HEK293 (cell line): Measurements from ENCODE around the gene DBN1.

Experiments used
- CTCF ChIA-PET: fragments of 350-600 bp; formaldehyde crosslinking; extraction: SDS; loops from one replicate; lab custom pipeline; 2021; ENCODE audit warnings: antibody characterized with exemption; lab: Yijun Ruan, JAX
- POLR2A ChIA-PET: fragments of 300-600 bp; formaldehyde crosslinking; extraction: SDS; loops from one replicate; lab custom pipeline; 2020; ENCODE audit warnings: antibody characterized with exemption, inconsistent platforms; lab: Yijun Ruan, JAX
- H3K27ac ChIP-seq: fragments of 200-500 bp; sonication (Bioruptor generic); 2 replicates; pipeline ENCODE4 v1.5.1; 2014; ENCODE audit warnings: low read depth, low read length, control low read depth, inconsistent platforms; ENCODE audit errors: extremely low read depth
- H3K36me3 ChIP-seq, 2 experiments: fragments of 200-500 bp in 1 of 2; sonication (Bioruptor generic) in 1 of 2; 1 replicate in 1 of 2; 2 replicates in 1 of 2; pipeline ENCODE4 v1.5.1; 2014 to 2017; ENCODE audit warnings: inconsistent platforms in 2 of 2, low read length in 2 of 2; ENCODE audit not compliant: control insufficient read depth in 2 of 2, insufficient read depth in 1 of 2
- H3K4me1 ChIP-seq: fragments of 200-500 bp; sonication (Bioruptor generic); 2 replicates; pipeline ENCODE4 v1.5.1; 2014; ENCODE audit warnings: mild to moderate bottlenecking, low read length, inconsistent platforms; ENCODE audit not compliant: control insufficient read depth, insufficient read depth
- H3K4me3 ChIP-seq: 2 replicates; pipeline ENCODE4 v1.5.1; 2011; ENCODE audit warnings: low read depth, mild to moderate bottlenecking, control low read depth, low read length, moderate library complexity
- H3K9me3 ChIP-seq: fragments of 200-500 bp; sonication (Bioruptor generic); 2 replicates; pipeline ENCODE4 v1.5.1; 2014; ENCODE audit warnings: low read depth, low read length, inconsistent platforms; ENCODE audit not compliant: control insufficient read depth, insufficient read depth
- CTCF ChIP-seq: fragments of 450-650 bp; formaldehyde crosslinking; IDR thresholded peaks from 2 replicates; pipeline ENCODE4 v1.5.1; 2016; ENCODE audit warnings: missing biosample characterization, missing genetic modification characterization
- GLIS1 ChIP-seq: fragments of 450-650 bp; formaldehyde crosslinking; IDR thresholded peaks from 2 replicates; pipeline ENCODE4 v1.5.1; 2016; ENCODE audit warnings: missing biosample characterization, missing genetic modification characterization
- GLIS2 ChIP-seq: fragments of 450-650 bp; formaldehyde crosslinking; IDR thresholded peaks from 2 replicates; pipeline ENCODE4 v1.5.1; 2016; ENCODE audit warnings: missing biosample characterization, missing genetic modification characterization
- HOXA7 ChIP-seq: sonication (generic); formaldehyde crosslinking; IDR thresholded peaks from 2 replicates; pipeline ENCODE4 v1.8.1; 2022; ENCODE audit warnings: missing genetic modification reagents, borderline replicate concordance
- KLF7 ChIP-seq: fragments of 450-650 bp; formaldehyde crosslinking; IDR thresholded peaks from 2 replicates; pipeline ENCODE4 v1.5.1; 2016; ENCODE audit warnings: missing biosample characterization, missing genetic modification characterization, borderline replicate concordance
- SALL2 ChIP-seq: fragments of 450-650 bp; formaldehyde crosslinking; IDR thresholded peaks from 2 replicates; pipeline ENCODE4 v1.5.0; 2017; ENCODE audit warnings: missing biosample characterization, mild to moderate bottlenecking, missing genetic modification characterization, borderline replicate concordance
- YY2 ChIP-seq: fragments of 450-650 bp; formaldehyde crosslinking; IDR thresholded peaks from 2 replicates; pipeline ENCODE4 v1.5.1; 2016; ENCODE audit warnings: missing biosample characterization, missing genetic modification characterization
- ZNF248 ChIP-seq: fragments of 450-650 bp; formaldehyde crosslinking; IDR thresholded peaks from 2 replicates; pipeline ENCODE4 v1.5.1; 2017; ENCODE audit warnings: missing biosample characterization, missing genetic modification characterization
- ZNF518A ChIP-seq: fragments of 450-650 bp; formaldehyde crosslinking; conservative IDR thresholded peaks from 2 replicates; pipeline ENCODE4 v1.5.1; 2016; ENCODE audit warnings: low read depth, missing biosample characterization, missing genetic modification characterization
- ZNF555 ChIP-seq: fragments of 450-650 bp; formaldehyde crosslinking; conservative IDR thresholded peaks from 2 replicates; pipeline ENCODE4 v1.5.1; 2017; ENCODE audit warnings: missing biosample characterization, mild to moderate bottlenecking, missing genetic modification characterization, inconsistent platforms
- ZNF558 ChIP-seq: fragments of 450-650 bp; formaldehyde crosslinking; IDR thresholded peaks from 2 replicates; pipeline ENCODE4 v1.5.1; 2016; ENCODE audit warnings: missing biosample characterization, missing genetic modification characterization
- ZNF664 ChIP-seq: fragments of 450-650 bp; formaldehyde crosslinking; IDR thresholded peaks from 2 replicates; pipeline ENCODE4 v1.5.1; 2016; ENCODE audit warnings: missing biosample characterization, missing genetic modification characterization
- ZNF670 ChIP-seq: fragments of 450-650 bp; formaldehyde crosslinking; IDR thresholded peaks from 2 replicates; pipeline ENCODE4 v1.5.1; 2016; ENCODE audit warnings: missing biosample characterization, missing genetic modification characterization, low read depth
- TF ChIP-seq, protein P1 (sequence below): fragments of 450-650 bp; formaldehyde crosslinking; IDR thresholded peaks from 2 replicates; pipeline ENCODE4 v1.5.1; 2016; ENCODE audit warnings: missing biosample characterization, missing genetic modification characterization, borderline replicate concordance
- TF ChIP-seq, protein P2 (sequence below): fragments of 450-650 bp; formaldehyde crosslinking; IDR thresholded peaks from 2 replicates; pipeline ENCODE4 v1.5.1; 2016; ENCODE audit warnings: missing biosample characterization, missing genetic modification characterization

The DBN1 gene

DNA sequence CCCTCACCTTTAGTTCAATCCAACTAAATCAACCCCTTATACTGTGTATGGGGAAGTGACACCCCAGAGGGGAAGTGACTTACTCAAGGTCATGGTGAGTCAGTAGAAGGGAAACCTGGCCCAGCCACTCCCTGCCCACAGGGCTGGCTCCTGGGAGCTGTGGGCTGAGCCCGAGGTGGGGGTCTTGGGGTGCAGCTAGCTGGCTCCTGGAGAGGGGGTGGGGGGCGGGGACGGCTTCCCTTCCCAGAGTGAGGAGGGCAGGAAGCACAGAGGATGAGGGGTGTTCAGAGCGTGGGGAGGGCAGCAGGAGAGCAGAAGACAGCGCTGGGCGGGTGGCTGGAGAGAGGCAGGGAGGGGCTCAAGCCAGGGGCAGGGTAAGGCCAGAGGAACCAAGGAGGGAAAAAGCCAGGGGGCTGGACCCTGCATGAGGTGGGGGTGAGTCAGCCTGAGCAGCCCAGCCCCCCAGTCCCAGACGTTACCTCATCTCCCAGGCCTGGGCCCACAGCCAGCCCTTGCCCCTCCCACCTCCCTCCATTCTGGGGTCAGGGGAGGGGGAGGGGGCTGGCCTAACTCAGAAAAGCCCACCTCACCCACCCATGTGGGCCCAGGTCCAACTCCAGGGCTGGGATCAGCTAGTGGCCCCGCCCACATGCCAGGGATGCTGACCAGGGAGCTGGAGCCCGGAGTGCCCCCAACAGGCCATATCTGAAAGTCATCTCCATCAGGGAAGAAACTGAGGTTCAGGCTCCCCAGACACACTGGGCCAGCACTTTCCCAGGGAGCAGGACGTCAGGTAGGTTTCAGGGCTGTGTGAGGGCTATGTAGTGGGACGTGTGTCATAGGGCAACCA is 21.1 kb upstream of the DBN1 start (continued):
- TF ChIP-seq ZNF518A (tag by site-specific recombination), result no peak
- peak; percentile 55; the same call in 1 of the 2 replicates for TF ChIP-seq KLF7 (tag by site-specific recombination)

- Histone ChIP-seq H3K4me3 (no peak overlapping the region), H3K9me3 (no peaks in the 10 kb centered on the region), H3K36me3 (peaks cover 5 to 54% of the 10 kb centered on the region in 2 experiments; a peak in 2 of 3 replicates), H3K4me1 (peaks cover 20% of the 10 kb centered on the region), H3K27ac (peak overlapping the region; percentile 53; the same call in 1 of the 2 replicates)
- peak; percentile 16; the same call in 1 of the 2 replicates for TF ChIP-seq GLIS2 (tag by site-specific recombination)
- peak; percentile 42; the same call in 1 of the 2 replicates for TF ChIP-seq ZNF664 (tag by site-specific recombination)
- peak; percentile 71 for TF ChIP-seq GLIS1 (tag by site-specific recombination)
- no peak for TF ChIP-seq ZNF555 (tag by site-specific recombination)
- ChIA-PET CTCF (interaction anchor here (0.6 to 1.7 kb wide), 9 partner anchors 8 to 184 kb away, joined by 3 to 7 read pairs (median 4); no protein-coding TSS in a partner anchor), POLR2A (interaction anchor here (0.6 to 7.0 kb wide), 5 partner anchors 14 to 44 kb away, joined by 3 to 106 read pairs (median 89); partner anchors contain the start of gene DBN1)
Measured at GRCh38 chr5:177493795-177494345, 20.4 kb upstream of the DBN1 start.

DNA sequence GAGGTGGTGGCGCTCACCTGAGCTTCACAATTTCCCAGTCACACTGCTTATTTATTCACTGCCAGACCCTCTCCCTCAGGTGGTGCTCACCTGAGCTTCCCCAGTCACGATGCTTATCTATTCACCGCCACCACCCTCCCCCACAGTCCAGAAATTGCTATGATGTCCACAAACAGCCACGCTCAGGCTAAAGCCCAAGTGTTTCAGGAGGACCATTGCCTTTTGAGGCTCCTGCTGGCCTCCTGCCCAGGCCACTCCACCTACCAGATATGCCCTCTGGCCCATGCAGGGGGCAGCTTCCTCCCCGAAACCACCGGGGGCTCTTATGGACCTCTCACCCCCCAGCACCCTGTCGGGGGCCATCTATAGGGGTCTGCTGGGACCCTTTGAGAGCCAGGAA is 19.4 kb upstream of the DBN1 start:
- Histone ChIP-seq H3K9me3 (no peaks in the 10 kb centered on the region), H3K4me1 (peaks cover 20% of the 10 kb centered on the region), H3K27ac (no peak overlapping the region), H3K4me3 (no peak overlapping the region), H3K36me3 (peaks cover 9 to 63% of the 10 kb centered on the region in 2 experiments; a peak in 2 of 3 replicates)
- CTCF ChIA-PET, result interaction anchor here (0.6 to 1.8 kb wide), 12 partner anchors 9 to 350 kb away, joined by 3 to 11 read pairs (median 4); no protein-coding TSS in a partner anchor
- POLR2A ChIA-PET, result interaction anchor here (0.9 to 6.7 kb wide), 3 partner anchors 13 to 36 kb away, joined by 5 to 106 read pairs (median 89); partner anchors contain the start of gene DOK3
- TF ChIP-seq ZNF248 (tag by site-specific recombination), result no peak
- no peak for TF ChIP-seq YY2 (tag by site-specific recombination)
- TF ChIP-seq, protein P1, sequence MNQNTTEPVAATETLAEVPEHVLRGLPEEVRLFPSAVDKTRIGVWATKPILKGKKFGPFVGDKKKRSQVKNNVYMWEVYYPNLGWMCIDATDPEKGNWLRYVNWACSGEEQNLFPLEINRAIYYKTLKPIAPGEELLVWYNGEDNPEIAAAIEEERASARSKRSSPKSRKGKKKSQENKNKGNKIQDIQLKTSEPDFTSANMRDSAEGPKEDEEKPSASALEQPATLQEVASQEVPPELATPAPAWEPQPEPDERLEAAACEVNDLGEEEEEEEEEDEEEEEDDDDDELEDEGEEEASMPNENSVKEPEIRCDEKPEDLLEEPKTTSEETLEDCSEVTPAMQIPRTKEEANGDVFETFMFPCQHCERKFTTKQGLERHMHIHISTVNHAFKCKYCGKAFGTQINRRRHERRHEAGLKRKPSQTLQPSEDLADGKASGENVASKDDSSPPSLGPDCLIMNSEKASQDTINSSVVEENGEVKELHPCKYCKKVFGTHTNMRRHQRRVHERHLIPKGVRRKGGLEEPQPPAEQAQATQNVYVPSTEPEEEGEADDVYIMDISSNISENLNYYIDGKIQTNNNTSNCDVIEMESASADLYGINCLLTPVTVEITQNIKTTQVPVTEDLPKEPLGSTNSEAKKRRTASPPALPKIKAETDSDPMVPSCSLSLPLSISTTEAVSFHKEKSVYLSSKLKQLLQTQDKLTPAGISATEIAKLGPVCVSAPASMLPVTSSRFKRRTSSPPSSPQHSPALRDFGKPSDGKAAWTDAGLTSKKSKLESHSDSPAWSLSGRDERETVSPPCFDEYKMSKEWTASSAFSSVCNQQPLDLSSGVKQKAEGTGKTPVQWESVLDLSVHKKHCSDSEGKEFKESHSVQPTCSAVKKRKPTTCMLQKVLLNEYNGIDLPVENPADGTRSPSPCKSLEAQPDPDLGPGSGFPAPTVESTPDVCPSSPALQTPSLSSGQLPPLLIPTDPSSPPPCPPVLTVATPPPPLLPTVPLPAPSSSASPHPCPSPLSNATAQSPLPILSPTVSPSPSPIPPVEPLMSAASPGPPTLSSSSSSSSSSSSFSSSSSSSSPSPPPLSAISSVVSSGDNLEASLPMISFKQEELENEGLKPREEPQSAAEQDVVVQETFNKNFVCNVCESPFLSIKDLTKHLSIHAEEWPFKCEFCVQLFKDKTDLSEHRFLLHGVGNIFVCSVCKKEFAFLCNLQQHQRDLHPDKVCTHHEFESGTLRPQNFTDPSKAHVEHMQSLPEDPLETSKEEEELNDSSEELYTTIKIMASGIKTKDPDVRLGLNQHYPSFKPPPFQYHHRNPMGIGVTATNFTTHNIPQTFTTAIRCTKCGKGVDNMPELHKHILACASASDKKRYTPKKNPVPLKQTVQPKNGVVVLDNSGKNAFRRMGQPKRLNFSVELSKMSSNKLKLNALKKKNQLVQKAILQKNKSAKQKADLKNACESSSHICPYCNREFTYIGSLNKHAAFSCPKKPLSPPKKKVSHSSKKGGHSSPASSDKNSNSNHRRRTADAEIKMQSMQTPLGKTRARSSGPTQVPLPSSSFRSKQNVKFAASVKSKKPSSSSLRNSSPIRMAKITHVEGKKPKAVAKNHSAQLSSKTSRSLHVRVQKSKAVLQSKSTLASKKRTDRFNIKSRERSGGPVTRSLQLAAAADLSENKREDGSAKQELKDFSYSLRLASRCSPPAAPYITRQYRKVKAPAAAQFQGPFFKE, result no peak
- no peak for TF ChIP-seq ZNF670
- TF ChIP-seq SALL2 (tag by site-specific recombination), result no peak
- TF ChIP-seq ZNF558 (tag by site-specific recombination), result no peak
- TF ChIP-seq HOXA7, result no peak
- TF ChIP-seq, protein P2, sequence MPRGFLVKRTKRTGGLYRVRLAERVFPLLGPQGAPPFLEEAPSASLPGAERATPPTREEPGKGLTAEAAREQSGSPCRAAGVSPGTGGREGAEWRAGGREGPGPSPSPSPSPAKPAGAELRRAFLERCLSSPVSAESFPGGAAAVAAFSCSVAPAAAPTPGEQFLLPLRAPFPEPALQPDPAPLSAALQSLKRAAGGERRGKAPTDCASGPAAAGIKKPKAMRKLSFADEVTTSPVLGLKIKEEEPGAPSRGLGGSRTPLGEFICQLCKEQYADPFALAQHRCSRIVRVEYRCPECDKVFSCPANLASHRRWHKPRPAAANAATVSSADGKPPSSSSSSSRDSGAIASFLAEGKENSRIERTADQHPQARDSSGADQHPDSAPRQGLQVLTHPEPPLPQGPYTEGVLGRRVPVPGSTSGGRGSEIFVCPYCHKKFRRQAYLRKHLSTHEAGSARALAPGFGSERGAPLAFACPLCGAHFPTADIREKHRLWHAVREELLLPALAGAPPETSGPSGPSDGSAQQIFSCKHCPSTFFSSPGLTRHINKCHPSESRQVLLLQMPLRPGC (tag by site-specific recombination), result no peak
- TF ChIP-seq CTCF (tag by site-specific recombination), result no peak
